ENCODE measurements around the gene CNTNAP5.
A peak's percentile ranks its signal among the peaks of the same experiment; 100 is the strongest.

The CNTNAP5 gene

GRCh38 chr2:124816007-124816406 lies 790.9 kb downstream of the CNTNAP5 start:
- no peak for DNase-seq (ENCODE audit: low read depth)

GRCh38 chr2:124822516-124822915 lies 797.4 kb downstream of the CNTNAP5 start:
- no peak for DNase-seq (ENCODE audit: low read depth)

- no peak for DNase-seq (ENCODE audit: low read depth)
Measured at GRCh38 chr2:124824441-124824840, 799.4 kb downstream of the CNTNAP5 start.

- no peak for DNase-seq (ENCODE audit: low read depth)
Measured at GRCh38 chr2:124832521-124832920, 807.4 kb downstream of the CNTNAP5 start.

- no peak for DNase-seq (ENCODE audit: low read depth)
Measured at GRCh38 chr2:124834331-124834730, 809.2 kb downstream of the CNTNAP5 start.

- no peak for DNase-seq (ENCODE audit: low read depth)
Measured at GRCh38 chr2:124835331-124835730, 810.2 kb downstream of the CNTNAP5 start.

- DNase-seq (ENCODE audit: low read depth) = peak; percentile 62
Measured at GRCh38 chr2:124836416-124836815, 811.3 kb downstream of the CNTNAP5 start.

GRCh38 chr2:124837496-124837895 lies 812.4 kb downstream of the CNTNAP5 start:
- no peak for DNase-seq (ENCODE audit: low read depth)

GRCh38 chr2:124838406-124838805 lies 813.3 kb downstream of the CNTNAP5 start:
- no peak for DNase-seq (ENCODE audit: low read depth)

GRCh38 chr2:124867247-124867646 lies 842.2 kb downstream of the CNTNAP5 start:
- DNase-seq (ENCODE audit: low read depth) = no peak

GRCh38 chr2:124874219-124874618 lies 849.1 kb downstream of the CNTNAP5 start:
- DNase-seq (ENCODE audit: low read depth) = no peak

- DNase-seq (ENCODE audit: low read depth) = no peak
Measured at GRCh38 chr2:124874676-124875075, 849.6 kb downstream of the CNTNAP5 start.

GRCh38 chr2:124875627-124876244 lies 850.6 kb downstream of the CNTNAP5 start:
- DNase-seq (ENCODE audit: low read depth) = no peak

- DNase-seq (ENCODE audit: low read depth) = no peak
Measured at GRCh38 chr2:124877141-124877577, 852.1 kb downstream of the CNTNAP5 start.

GRCh38 chr2:124879640-124880039 lies 854.6 kb downstream of the CNTNAP5 start:
- no peak for DNase-seq (ENCODE audit: low read depth)

GRCh38 chr2:124880995-124881394 lies 855.9 kb downstream of the CNTNAP5 start:
- no peak for DNase-seq (ENCODE audit: low read depth)

- DNase-seq (ENCODE audit: low read depth) = no peak
Measured at GRCh38 chr2:124882423-124882822, 857.3 kb downstream of the CNTNAP5 start.

GRCh38 chr2:124883595-124883994 lies 858.5 kb downstream of the CNTNAP5 start:
- no peak for DNase-seq (ENCODE audit: low read depth)

- no peak for DNase-seq (ENCODE audit: low read depth)
Measured at GRCh38 chr2:124884315-124884714, 859.2 kb downstream of the CNTNAP5 start.

- no peak for DNase-seq (ENCODE audit: low read depth)
Measured at GRCh38 chr2:124886216-124886615, 861.1 kb downstream of the CNTNAP5 start.

GRCh38 chr2:124887466-124887865 lies 862.4 kb downstream of the CNTNAP5 start:
- no peak for DNase-seq (ENCODE audit: low read depth)

GRCh38 chr2:124888431-124888830 lies 863.3 kb downstream of the CNTNAP5 start:
- DNase-seq (ENCODE audit: low read depth) = no peak

GRCh38 chr2:124894199-124894598 lies 869.1 kb downstream of the CNTNAP5 start:
- no peak for DNase-seq (ENCODE audit: low read depth)

- DNase-seq (ENCODE audit: low read depth) = no peak
Measured at GRCh38 chr2:124898827-124899226, 873.7 kb downstream of the CNTNAP5 start.
